Omental fat pad (tissue), 4 donors: ENCODE measurements around the gene ANKIB1. TPM values are rescaled to one million over a fixed set of nuclear protein-coding genes. Genes with fewer than 3 reads are reported as not detected.
"Not testable (repeated sequence)": the region's sequence is repeated elsewhere in the genome, so short reads cannot be mapped to it uniquely, and the experiment has no call there.

Experiments
- ATAC-seq: fragments of 150-250 bp; one replicate; pipeline ENCODE4 v1.9.1; 2016; ENCODE audit warnings: mild to moderate bottlenecking, moderate library complexity; ENCODE audit not compliant: low FRiP score
- DNase-seq: peaks from one replicate; pipeline ENCODE4 v3.0.0-alpha.2; 2019; ENCODE audit warnings: low spot score
- total RNA-seq, 4 donors: library from RNA; depleted of rRNA; stranded (reverse); fragments of >200 nt; gene quantifications; one replicate each; pipeline ENCODE4 v1.1.0, GENCODE V29; 2016
- TF ChIP-seq, protein P1 (sequence below), 3 donors: fragments of 450-650 bp; IDR thresholded peaks; one replicate each; pipeline ENCODE4 v1.5.1; 2016 to 2017; ENCODE audit warnings: antibody characterized with exemption in 3 of 3, mild to moderate bottlenecking in 3 of 3, moderate library complexity in 2 of 3

The ANKIB1 gene
- total RNA-seq, 4 donors from 2014 or later, result 30.6 to 55.2 (median 36.3) TPM

DNA sequence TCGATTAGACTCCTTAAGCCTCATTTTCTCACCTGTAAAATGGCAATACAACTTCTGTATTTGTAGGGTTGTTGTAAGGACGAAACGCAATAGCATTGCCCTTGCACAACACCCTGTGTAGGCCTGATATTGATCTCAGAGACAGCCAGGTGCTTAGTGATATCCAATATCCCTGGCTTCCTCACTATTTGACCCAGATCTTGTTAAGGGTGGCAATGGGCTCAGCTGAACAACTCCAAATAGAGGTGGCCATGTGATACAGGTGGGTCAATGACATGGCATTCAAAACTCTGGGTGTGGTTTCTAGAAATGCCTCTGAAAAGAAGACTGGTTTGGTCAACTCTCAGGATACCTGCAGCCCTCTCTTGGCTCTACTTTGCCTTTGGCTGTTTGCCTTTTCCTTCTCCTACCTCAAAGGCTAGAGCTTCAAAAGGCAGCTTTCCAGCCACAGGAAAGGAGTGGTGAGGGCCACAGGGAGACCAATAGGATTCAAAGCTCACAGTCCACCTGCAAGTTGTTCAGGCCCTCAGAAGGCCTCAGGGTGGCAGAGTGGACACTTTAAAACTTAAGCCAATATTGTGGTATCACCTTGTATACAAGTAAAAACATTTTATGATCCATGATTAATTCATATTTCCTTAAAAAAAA, 186.6 kb downstream of the ANKIB1 start:
- ATAC-seq (no peak), DNase-seq (no peak)
- TF ChIP-seq, protein P1, sequence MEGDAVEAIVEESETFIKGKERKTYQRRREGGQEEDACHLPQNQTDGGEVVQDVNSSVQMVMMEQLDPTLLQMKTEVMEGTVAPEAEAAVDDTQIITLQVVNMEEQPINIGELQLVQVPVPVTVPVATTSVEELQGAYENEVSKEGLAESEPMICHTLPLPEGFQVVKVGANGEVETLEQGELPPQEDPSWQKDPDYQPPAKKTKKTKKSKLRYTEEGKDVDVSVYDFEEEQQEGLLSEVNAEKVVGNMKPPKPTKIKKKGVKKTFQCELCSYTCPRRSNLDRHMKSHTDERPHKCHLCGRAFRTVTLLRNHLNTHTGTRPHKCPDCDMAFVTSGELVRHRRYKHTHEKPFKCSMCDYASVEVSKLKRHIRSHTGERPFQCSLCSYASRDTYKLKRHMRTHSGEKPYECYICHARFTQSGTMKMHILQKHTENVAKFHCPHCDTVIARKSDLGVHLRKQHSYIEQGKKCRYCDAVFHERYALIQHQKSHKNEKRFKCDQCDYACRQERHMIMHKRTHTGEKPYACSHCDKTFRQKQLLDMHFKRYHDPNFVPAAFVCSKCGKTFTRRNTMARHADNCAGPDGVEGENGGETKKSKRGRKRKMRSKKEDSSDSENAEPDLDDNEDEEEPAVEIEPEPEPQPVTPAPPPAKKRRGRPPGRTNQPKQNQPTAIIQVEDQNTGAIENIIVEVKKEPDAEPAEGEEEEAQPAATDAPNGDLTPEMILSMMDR (IDR thresholded peaks at IDR 0.05), result no peak

DNA sequence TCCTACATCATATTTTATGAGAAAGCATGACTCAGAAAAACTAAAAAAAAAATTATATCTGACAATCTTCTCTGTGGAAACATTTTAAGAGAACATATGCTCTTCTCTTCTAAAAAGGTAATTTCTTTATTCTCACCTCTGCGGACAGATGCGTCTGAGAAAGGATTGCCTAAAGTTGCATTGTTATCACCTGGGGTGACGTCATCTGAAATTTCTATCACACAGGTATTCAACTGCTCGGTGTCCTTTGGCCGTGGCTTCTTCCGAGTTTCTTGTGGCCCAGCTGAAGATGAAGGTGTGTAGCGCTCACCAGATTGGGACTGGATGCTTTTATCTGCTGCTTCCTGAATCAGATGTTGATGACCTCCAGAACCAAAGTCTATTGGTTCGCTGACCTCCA, 187.2 kb downstream of the ANKIB1 start:
- ATAC-seq (no peak), DNase-seq (no peak)
- TF ChIP-seq, protein P1 (IDR thresholded peaks at IDR 0.05), result no peak

DNA sequence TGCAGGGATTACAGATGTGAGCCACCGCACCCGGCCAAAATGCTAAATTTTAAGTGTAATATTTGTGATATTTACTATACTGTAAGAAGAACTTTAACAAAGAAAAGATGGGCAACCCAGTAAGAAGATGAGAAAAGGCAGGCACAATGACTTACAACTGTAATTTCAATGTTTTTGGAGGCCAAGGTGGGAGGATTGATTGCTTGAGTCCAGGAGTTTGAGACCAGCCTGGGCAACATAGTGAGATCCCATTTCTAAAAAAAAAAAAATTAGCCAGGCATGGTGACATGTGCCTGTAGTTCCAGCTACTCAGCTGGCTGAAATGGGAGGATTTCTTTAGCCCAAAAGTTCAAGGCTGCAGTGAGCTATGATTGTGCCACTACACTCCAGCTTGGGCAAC, 189.8 kb downstream of the ANKIB1 start:
- DNase-seq, result no peak

DNA sequence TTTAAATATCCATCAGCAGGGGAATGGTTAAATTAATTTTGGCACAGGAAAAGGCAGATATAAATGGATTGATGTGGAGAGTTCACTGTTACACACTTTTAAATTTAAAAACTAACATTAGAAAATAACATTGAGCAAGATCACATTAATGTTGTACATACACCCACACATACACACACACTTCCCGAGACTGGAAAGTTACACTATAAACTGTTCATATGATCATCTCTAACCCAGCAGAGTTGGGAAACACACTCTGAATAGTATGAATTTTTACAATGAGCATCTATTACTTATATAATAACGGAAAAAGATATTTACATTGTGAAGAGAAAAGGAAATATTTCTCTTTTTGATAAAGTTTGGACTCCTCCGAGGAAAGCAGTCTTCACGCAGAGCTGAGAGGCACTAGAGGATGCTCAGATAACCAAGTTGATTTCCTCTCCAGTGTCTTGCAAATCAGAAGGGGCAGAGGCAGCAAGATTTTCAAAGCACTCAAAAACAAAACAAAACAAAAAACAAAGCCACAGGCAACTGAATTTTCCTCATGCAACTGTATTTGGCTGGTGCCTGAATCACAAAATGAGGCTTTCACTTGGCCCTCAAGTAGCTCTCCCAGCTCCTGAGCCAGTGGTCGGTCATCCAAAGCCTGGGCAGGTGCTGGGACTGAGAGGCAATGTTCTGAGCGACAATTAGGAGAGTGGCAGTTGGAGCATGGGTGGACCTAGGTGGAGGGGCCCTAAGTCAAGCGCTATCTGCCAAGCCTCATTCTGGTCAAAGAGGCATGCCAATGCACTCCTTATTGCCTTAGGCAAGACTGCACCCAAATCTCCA, 191.1 kb downstream of the ANKIB1 start:
- ATAC-seq (no peak), DNase-seq (no peak)
- TF ChIP-seq, protein P1 (IDR thresholded peaks at IDR 0.05), result no peak

More for the DNA sequence above, 189.8 kb downstream of the ANKIB1 start:
- ATAC-seq, result no peak
- TF ChIP-seq, protein P1 (IDR thresholded peaks at IDR 0.05), result no peak

DNA sequence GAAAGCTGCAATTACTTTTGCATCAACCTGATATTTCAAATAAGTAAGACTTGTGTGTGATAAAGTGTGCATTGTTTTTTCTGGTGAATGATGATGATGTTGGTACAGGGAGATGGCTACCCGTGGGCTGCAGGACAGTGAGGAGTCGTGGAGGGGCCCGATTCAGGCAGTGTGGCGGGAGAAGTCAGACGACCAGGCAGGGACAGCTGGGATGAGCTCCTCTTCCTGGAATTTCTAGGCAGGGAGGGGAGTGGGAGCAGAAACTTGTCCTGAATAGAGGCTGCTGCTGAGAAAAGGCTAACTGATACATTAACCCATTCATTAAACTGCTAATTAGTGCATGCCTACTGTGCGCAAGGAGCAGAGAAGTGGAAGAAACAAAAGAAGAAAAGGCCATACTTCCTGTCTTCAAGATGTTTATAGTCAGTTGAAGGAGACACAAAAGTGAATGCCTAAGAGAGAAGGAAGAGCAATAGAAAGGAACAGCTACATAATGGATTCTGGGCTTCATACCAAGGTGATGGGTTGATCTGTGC, 192.2 kb downstream of the ANKIB1 start:
- TF ChIP-seq, protein P1 (IDR thresholded peaks at IDR 0.05), result no peak

DNA sequence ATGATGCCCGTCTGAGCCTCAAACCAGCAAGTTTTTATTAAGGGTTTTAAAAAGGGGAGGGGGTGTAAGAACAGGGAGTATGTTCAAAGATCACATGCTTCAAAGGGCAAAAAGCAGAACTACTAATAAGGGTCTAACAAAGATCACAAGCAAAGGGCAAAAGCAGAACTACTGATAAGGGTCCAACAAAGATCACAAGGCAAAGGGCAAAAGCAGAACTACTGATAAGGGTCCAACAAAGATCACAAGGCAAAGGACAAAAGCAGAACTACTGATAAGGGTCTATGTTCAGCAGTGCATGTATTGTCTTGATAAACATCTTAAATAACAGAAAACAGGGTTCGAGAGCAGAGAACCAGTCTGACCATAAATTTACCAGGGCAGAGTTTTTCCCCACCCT, 196.9 kb downstream of the ANKIB1 start:
- ATAC-seq, DNase-seq: not testable (repeated sequence)

More for the DNA sequence above, 192.2 kb downstream of the ANKIB1 start:
- DNase-seq (no peak), ATAC-seq (no peak)

DNA sequence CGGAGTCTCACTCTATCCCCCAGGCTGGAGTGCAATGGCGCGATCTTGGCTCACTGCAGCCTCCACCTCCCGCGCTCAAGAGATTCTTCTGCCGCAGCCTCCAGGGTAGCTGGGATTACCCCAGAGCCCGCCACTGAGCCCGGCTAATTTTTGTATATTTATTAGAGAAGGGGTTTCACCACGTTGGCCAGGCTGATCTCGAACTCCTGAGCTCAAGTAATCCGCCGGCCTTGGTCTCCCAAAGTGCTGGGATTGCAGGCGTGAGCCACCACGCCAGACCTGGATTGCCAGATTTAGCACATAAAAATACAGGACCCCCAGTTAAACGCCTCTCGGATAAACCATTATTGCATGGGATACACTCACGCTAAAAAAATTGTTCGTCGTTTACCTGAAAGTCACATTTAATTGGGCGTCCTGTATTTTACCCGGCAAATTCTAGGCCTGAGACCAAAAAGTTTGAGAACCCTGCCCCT, 201.1 kb downstream of the ANKIB1 start:
- ATAC-seq (no peak), DNase-seq (no peak)
- TF ChIP-seq, protein P1 (IDR thresholded peaks at IDR 0.05), result no peak
